HepG2 (cell line): ENCODE data around the gene ADRM1.

ENCODE experiments used
- CTCF ChIP-seq: sonication (generic); formaldehyde crosslinking; IDR thresholded peaks from 2 replicates; pipeline ENCODE4 v1.5.0; 2020; ENCODE audit warnings: mild to moderate bottlenecking, missing genetic modification reagents, moderate library complexity
- GRHL1 ChIP-seq: sonication (generic); formaldehyde crosslinking; conservative IDR thresholded peaks from 2 replicates; pipeline ENCODE4 v1.8.0; 2022; ENCODE audit warnings: missing genetic modification reagents
- MAZ ChIP-seq, 2 experiments: sonication (generic) in 1 of 2; formaldehyde crosslinking in 1 of 2; IDR thresholded peaks; 2 replicates each; pipeline versions ENCODE4 v1.5.0 to v1.6.1; 2012 to 2020; ENCODE audit warnings: low read depth in 2 of 2, mild to moderate bottlenecking in 2 of 2, borderline replicate concordance in 1 of 2, improper control_type of control experiment in 1 of 2, low read length in 1 of 2, missing genetic modification reagents in 1 of 2, moderate library complexity in 1 of 2
- NR1H2 ChIP-seq: sonication (generic); formaldehyde crosslinking; IDR thresholded peaks from 2 replicates; pipeline ENCODE4 v1.8.1; 2022; ENCODE audit warnings: low read depth, missing genetic modification reagents, borderline replicate concordance
- PHF20 ChIP-seq: sonication (generic); formaldehyde crosslinking; IDR thresholded peaks from 2 replicates; pipeline ENCODE4 v1.5.0; 2020; ENCODE audit warnings: mild to moderate bottlenecking, missing genetic modification reagents

- no peak for TF ChIP-seq MAZ (IDR thresholded peaks at IDR 0.05; ENCODE audit: borderline replicate concordance, low read depth, low read length)
- TF ChIP-seq MAZ (CRISPR knock-in tag; IDR thresholded peaks at IDR 0.05; ENCODE audit: low read depth), result no peak
- TF ChIP-seq NR1H2 (CRISPR knock-in tag), result no peak
- TF ChIP-seq CTCF (CRISPR knock-in tag), result peak; percentile 37
- TF ChIP-seq GRHL1 (CRISPR knock-in tag), result no peak
- no peak for TF ChIP-seq PHF20 (CRISPR knock-in tag)
Observed at GRCh38 chr20:62354031-62354808, 51.4 kb downstream of the ADRM1 start.
